Activated T-helper 2 cell treated with anti-CD3 and anti-CD28 coated beads, Interferon-gamma antibody, Interleukin-2, Interleukin-4, amounts not matched to agents 10 μg/mL and 5 μg/mL and 100 μg/mL, durations not matched to agents 14 hours and 24 hours and 36 hours (primary cell): ENCODE data around the gene WASF3. TPM values are rescaled to one million over a fixed set of nuclear protein-coding genes. Genes with fewer than 3 reads are reported as not detected.

Experiments used
- DNase-seq: peaks from one replicate; pipeline ENCODE4 v3.0.0; 2021; ENCODE audit warnings: low spot score
- H3K27ac Mint-ChIP-seq: one replicate; pipeline ENCODE4 v1.8.0; 2021; ENCODE audit warnings: mixed read lengths
- H3K27me3 Mint-ChIP-seq: one replicate; pipeline ENCODE4 v1.8.0; 2021; ENCODE audit warnings: low read depth, mixed read lengths
- H3K36me3 Mint-ChIP-seq: one replicate; pipeline ENCODE4 v1.8.0; 2021; ENCODE audit warnings: low read depth, mixed read lengths
- H3K4me1 Mint-ChIP-seq: one replicate; pipeline ENCODE4 v1.8.0; 2021; ENCODE audit warnings: low read depth, mixed read lengths
- H3K4me3 Mint-ChIP-seq: one replicate; pipeline ENCODE4 v1.8.0; 2021; ENCODE audit warnings: low read depth, mild to moderate bottlenecking, moderate library complexity, mixed read lengths
- H3K9me3 Mint-ChIP-seq: one replicate; pipeline ENCODE4 v1.8.0; 2021; ENCODE audit warnings: mixed read lengths
- intact Hi-C: fragments of 100-400 bp; cut with micrococcal nuclease; formaldehyde crosslinking; loops from one replicate; pipeline ENCODE4 v1.15.1; 2023
- total RNA-seq: library from RNA; stranded (reverse); gene quantifications from 2 replicates; pipeline ENCODE4 v1.2.3, GENCODE V29; 2022

WASF3 gene
- total RNA-seq, 1 donor from 2014 or later: 0.25 TPM

- Mint-ChIP-seq H3K9me3 (no peaks in the 10 kb centered on the region), H3K27me3 (no peaks in the 10 kb centered on the region), H3K36me3 (no peaks in the 10 kb centered on the region), H3K4me3 (no peak overlapping the region), H3K27ac (no peak overlapping the region), H3K4me1 (no peaks in the 10 kb centered on the region)
- no peak for DNase-seq
- intact Hi-C loops: no loop called here
These were observed 25.7 kb upstream of the WASF3 start for GRCh38 chr13:26531742-26532141.

- H3K9me3 Mint-ChIP-seq: no peaks in the 10 kb centered on the region
- no peaks in the 10 kb centered on the region for H3K4me1 Mint-ChIP-seq
- no peak for DNase-seq
- no peak overlapping the region for H3K27ac Mint-ChIP-seq
- no peaks in the 10 kb centered on the region for H3K36me3 Mint-ChIP-seq
- H3K4me3 Mint-ChIP-seq: no peak overlapping the region
- intact Hi-C loops: no loop called here
- H3K27me3 Mint-ChIP-seq: no peaks in the 10 kb centered on the region
These were observed 23.3 kb upstream of the WASF3 start for GRCh38 chr13:26534036-26534726.

GRCh38 chr13:26538363-26539317 is 18.8 kb upstream of the WASF3 start:
- no peaks in the 10 kb centered on the region for H3K4me1 Mint-ChIP-seq
- intact Hi-C loops: no loop called here
- H3K36me3 Mint-ChIP-seq: no peaks in the 10 kb centered on the region
- H3K9me3 Mint-ChIP-seq: no peaks in the 10 kb centered on the region
- H3K4me3 Mint-ChIP-seq: no peak overlapping the region
- H3K27me3 Mint-ChIP-seq: no peaks in the 10 kb centered on the region
- DNase-seq: no peak
- H3K27ac Mint-ChIP-seq: no peak overlapping the region

- H3K4me3 Mint-ChIP-seq: no peak overlapping the region
- DNase-seq: no peak
- H3K4me1 Mint-ChIP-seq: no peaks in the 10 kb centered on the region
- H3K9me3 Mint-ChIP-seq: no peaks in the 10 kb centered on the region
- H3K27ac Mint-ChIP-seq: no peak overlapping the region
- intact Hi-C loops: no loop called here
- H3K36me3 Mint-ChIP-seq: no peaks in the 10 kb centered on the region
- no peaks in the 10 kb centered on the region for H3K27me3 Mint-ChIP-seq
These were observed 17.7 kb upstream of the WASF3 start for GRCh38 chr13:26539738-26540292.

- intact Hi-C loops: no loop called here
- no peaks in the 10 kb centered on the region for H3K36me3 Mint-ChIP-seq
These were observed 17.1 kb upstream of the WASF3 start for GRCh38 chr13:26540334-26540733.

GRCh38 chr13:26541041-26541440 is 16.4 kb upstream of the WASF3 start:
- DNase-seq: no peak
- no peaks in the 10 kb centered on the region for H3K36me3 Mint-ChIP-seq
- no peaks in the 10 kb centered on the region for H3K4me1 Mint-ChIP-seq
- H3K4me3 Mint-ChIP-seq: no peak overlapping the region
- no peak overlapping the region for H3K27ac Mint-ChIP-seq
- intact Hi-C loops: no loop called here
- no peaks in the 10 kb centered on the region for H3K27me3 Mint-ChIP-seq
- no peaks in the 10 kb centered on the region for H3K9me3 Mint-ChIP-seq

More at GRCh38 chr13:26540334-26540733, 17.1 kb upstream of the WASF3 start:
- no peak overlapping the region for H3K4me3 Mint-ChIP-seq
- DNase-seq: no peak
- no peaks in the 10 kb centered on the region for H3K9me3 Mint-ChIP-seq
- H3K27me3 Mint-ChIP-seq: no peaks in the 10 kb centered on the region
- no peaks in the 10 kb centered on the region for H3K4me1 Mint-ChIP-seq
- H3K27ac Mint-ChIP-seq: no peak overlapping the region

DNA sequence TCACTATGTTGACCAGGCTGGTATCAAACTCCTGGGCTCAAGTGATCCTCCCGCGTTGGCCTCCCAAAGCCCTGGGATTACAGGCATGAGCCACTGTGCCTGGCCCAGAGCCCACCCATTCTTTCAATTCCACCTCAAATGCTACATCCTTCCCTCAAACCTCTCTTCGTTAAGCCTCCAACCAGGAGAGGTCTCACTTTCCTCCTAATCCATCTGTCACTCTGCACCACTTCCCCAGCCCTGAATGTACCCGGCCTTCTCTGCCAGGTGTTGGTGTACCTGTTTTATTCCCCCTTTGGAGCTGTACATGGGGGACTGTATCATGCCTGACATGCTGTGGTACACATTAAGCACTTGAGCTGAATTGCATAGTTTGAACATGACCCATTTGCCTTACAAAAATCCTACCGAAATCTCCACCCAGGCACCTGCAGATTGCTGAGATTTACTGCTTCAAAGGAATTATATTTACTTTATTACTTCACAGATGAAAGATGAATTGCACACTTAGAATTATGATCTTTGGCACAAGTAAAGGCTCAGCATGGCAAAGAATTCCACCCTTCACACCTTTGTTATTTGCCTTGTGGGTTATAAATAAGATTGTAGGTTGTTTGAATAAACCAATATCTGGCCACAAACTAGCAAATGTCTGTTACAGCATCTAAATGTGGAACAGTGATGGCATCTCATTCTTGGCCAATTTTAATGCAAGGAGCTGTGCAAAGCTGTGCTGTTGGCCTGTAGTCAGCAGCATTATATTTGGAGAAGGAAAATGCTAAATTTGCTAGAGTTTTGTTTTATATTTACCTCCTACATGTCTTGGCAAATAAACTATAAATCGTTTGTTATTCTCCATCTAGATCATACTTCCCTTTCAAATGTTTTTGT is 15.6 kb upstream of the WASF3 start:
- Mint-ChIP-seq H3K27me3 (no peaks in the 10 kb centered on the region), H3K36me3 (no peaks in the 10 kb centered on the region), H3K4me1 (no peaks in the 10 kb centered on the region), H3K9me3 (no peaks in the 10 kb centered on the region), H3K4me3 (no peak overlapping the region), H3K27ac (no peak overlapping the region)
- intact Hi-C loops: no loop called here
- DNase-seq: no peak

DNA sequence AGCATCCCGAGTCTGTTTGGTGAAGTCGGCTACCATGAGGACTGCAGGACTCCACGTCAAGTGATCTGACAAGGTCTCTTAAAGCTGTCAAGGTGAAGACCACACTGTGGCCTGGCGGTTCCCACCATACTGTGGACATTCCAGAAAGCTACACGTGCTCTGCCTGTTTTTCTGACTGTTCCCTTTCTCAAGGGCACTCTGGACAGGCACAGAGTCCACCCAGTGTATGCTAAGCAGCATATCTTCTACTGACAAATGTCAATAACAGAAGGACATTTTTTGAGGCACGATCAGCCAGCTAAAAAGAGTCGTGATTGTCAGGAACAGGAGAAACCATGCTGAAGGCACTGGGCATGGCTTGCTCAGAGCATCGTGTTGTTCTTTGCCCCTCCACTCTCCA is 12.8 kb upstream of the WASF3 start:
- no peak for DNase-seq
- no peaks in the 10 kb centered on the region for H3K4me1 Mint-ChIP-seq
- no peaks in the 10 kb centered on the region for H3K36me3 Mint-ChIP-seq
- no peaks in the 10 kb centered on the region for H3K27me3 Mint-ChIP-seq
- H3K27ac Mint-ChIP-seq: no peak overlapping the region
- intact Hi-C loops: no loop called here
- H3K4me3 Mint-ChIP-seq: no peak overlapping the region
- H3K9me3 Mint-ChIP-seq: no peaks in the 10 kb centered on the region

- intact Hi-C loops: no loop called here
- H3K9me3 Mint-ChIP-seq: no peaks in the 10 kb centered on the region
- DNase-seq: no peak
- H3K27ac Mint-ChIP-seq: no peak overlapping the region
- H3K4me3 Mint-ChIP-seq: no peak overlapping the region
- peaks cover 4% of the 10 kb centered on the region for H3K27me3 Mint-ChIP-seq
- H3K4me1 Mint-ChIP-seq: no peaks in the 10 kb centered on the region
- no peaks in the 10 kb centered on the region for H3K36me3 Mint-ChIP-seq
These were observed 9.2 kb upstream of the WASF3 start for GRCh38 chr13:26548205-26548765.

GRCh38 chr13:26549713-26550112 is 7.8 kb upstream of the WASF3 start:
- Mint-ChIP-seq H3K27me3 (peaks cover 8% of the 10 kb centered on the region), H3K4me3 (no peak overlapping the region), H3K4me1 (no peaks in the 10 kb centered on the region), H3K9me3 (no peaks in the 10 kb centered on the region), H3K36me3 (no peaks in the 10 kb centered on the region), H3K27ac (no peak overlapping the region)
- intact Hi-C loops: no loop called here
- DNase-seq: no peak

- H3K9me3 Mint-ChIP-seq: no peaks in the 10 kb centered on the region
- DNase-seq: no peak
- no peaks in the 10 kb centered on the region for H3K36me3 Mint-ChIP-seq
- no peaks in the 10 kb centered on the region for H3K4me1 Mint-ChIP-seq
- H3K4me3 Mint-ChIP-seq: no peak overlapping the region
- H3K27me3 Mint-ChIP-seq: peaks cover 24% of the 10 kb centered on the region
- intact Hi-C loops: no loop called here
- H3K27ac Mint-ChIP-seq: no peak overlapping the region
These were observed 6.1 kb upstream of the WASF3 start for GRCh38 chr13:26551255-26551860.

GRCh38 chr13:26555413-26555812 is 2.1 kb upstream of the WASF3 start:
- intact Hi-C loops: loop anchor here (5.0 kb wide), 1 partner anchor 53 kb away; no protein-coding TSS in a partner anchor
- Mint-ChIP-seq H3K9me3 (no peaks in the 10 kb centered on the region), H3K4me1 (peaks cover 7% of the 10 kb centered on the region), H3K4me3 (no peak overlapping the region), H3K27ac (no peak overlapping the region), H3K36me3 (no peaks in the 10 kb centered on the region), H3K27me3 (peaks cover 43% of the 10 kb centered on the region)
- no peak for DNase-seq
